ENCODE results near the gene CCNI. TPM values are rescaled to one million over a fixed set of nuclear protein-coding genes. Genes with fewer than 3 reads are reported as not detected.

CCNI gene
- total RNA-seq, 1 experiment from 2014 or later = 208 TPM

DNA sequence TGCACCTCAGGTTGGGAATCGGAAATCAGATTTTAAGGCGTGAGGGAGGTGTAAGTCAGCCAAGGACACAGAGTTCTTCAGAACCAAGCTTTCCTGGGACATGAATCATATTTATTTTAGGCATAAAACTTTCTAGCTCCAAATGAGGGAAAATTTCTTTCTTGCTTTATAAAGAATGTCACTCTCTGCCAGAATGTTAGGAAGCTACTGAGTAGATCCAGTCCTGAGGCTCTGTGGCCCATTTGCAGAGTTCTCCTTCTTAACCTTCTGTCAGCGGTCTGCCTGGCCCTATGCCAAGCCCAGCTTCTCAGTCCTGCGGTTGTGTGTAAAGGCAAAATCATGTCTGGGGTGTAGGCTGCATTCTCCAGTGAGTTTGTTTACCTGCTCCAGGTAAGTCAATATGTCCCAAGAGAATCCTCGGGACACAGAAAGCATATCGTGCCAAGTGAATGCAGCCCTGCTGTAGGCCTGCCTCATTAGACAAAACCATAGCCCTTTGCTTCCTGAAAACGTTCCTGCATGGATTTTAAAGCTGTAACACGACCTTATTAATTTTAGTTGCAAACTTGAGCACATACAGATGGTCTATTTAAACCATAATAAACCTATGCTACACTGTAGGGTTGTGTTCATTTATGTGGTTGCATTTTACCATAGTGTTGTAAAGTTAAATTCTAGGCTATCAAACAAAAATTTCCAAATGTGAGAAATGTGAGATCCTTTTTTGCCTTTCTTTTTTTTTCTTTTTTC is 29.2 kb upstream of the CCNI start:
- intact Hi-C loops (cut with micrococcal nuclease) = no loop called here
- no peaks in the 10 kb centered on the region for H3K36me3 ChIP-seq (ENCODE audit: control insufficient read depth in 1 of 2, insufficient read depth in 2 of 2, low read length in 2 of 2)
- H3K9me3 ChIP-seq (ENCODE audit: control insufficient read depth in 1 of 2, insufficient read depth in 1 of 2, low read depth in 1 of 2, low read length in 2 of 2) = no peaks in the 10 kb centered on the region
- H3K4me1 ChIP-seq (ENCODE audit: control insufficient read depth in 1 of 2, insufficient read depth in 2 of 2, low read length in 2 of 2) = no peaks in the 10 kb centered on the region
- H3K9ac ChIP-seq (ENCODE audit: low read length) = no peak overlapping the region
- no peak overlapping the region for H3K27ac ChIP-seq (ENCODE audit: low read depth, low read length)
- RAD21 ChIA-PET (ENCODE audit: low non-redundant PET in 1 of 2, low total read pairs in 2 of 2, uncharacterized antibody in 2 of 2, unreplicated experiment in 2 of 2) = no interaction called here
- no peak overlapping the region for H3K4me3 ChIP-seq (replicated peaks in 1 of 2; ENCODE audit: low read depth in 1 of 2, low read length in 2 of 2)
- ATAC-seq (no peak), DNase-seq (ENCODE audit: low read depth, low spot score) (no peak)
- H3K27me3 ChIP-seq (ENCODE audit: insufficient read depth, low read length) = no peaks in the 10 kb centered on the region
- H4K20me1 ChIP-seq (ENCODE audit: insufficient read depth) = no peaks in the 10 kb centered on the region
- H2AFZ ChIP-seq (ENCODE audit: low read depth, low read length, poor library complexity, severe bottlenecking) = no peak overlapping the region
- POLR2A ChIA-PET = no interaction called here
- CTCF ChIA-PET = interaction anchor here (2.2 kb wide), 1 partner anchor 10 kb away, joined by 9 read pairs; no protein-coding TSS in a partner anchor
- no peaks in the 10 kb centered on the region for H3K79me2 ChIP-seq (ENCODE audit: insufficient read depth, low read length)
- TF ChIP-seq ZNF274 (IDR thresholded peaks at IDR 0.05; ENCODE audit: low read depth, low read length) = no peak
- TF ChIP-seq SRF (IDR thresholded peaks at IDR 0.05; ENCODE audit: low read depth) = no peak
- TF ChIP-seq ZFX (IDR thresholded peaks at IDR 0.05) = no peak
- TF ChIP-seq, protein P1, sequence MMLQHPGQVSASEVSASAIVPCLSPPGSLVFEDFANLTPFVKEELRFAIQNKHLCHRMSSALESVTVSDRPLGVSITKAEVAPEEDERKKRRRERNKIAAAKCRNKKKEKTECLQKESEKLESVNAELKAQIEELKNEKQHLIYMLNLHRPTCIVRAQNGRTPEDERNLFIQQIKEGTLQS (IDR thresholded peaks at IDR 0.05) = no peak
- no peak for TF ChIP-seq EZH2 (IDR thresholded peaks at IDR 0.05)
- no peak for TF ChIP-seq EGR1 (IDR thresholded peaks at IDR 0.05; ENCODE audit: low read depth)
- no peak for TF ChIP-seq SIN3A (IDR thresholded peaks at IDR 0.05; ENCODE audit: low read depth)
- TF ChIP-seq FOSL1 (IDR thresholded peaks at IDR 0.05; ENCODE audit: low read depth) = no peak
- TF ChIP-seq RAD21 (IDR thresholded peaks at IDR 0.05; ENCODE audit: low read depth) = no peak
- TF ChIP-seq, protein P2, sequence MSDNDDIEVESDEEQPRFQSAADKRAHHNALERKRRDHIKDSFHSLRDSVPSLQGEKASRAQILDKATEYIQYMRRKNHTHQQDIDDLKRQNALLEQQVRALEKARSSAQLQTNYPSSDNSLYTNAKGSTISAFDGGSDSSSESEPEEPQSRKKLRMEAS (IDR thresholded peaks at IDR 0.05) = no peak
- TF ChIP-seq EZH2phosphoT487 (IDR thresholded peaks at IDR 0.05; ENCODE audit: borderline replicate concordance) = no peak
- TF ChIP-seq, protein P3, sequence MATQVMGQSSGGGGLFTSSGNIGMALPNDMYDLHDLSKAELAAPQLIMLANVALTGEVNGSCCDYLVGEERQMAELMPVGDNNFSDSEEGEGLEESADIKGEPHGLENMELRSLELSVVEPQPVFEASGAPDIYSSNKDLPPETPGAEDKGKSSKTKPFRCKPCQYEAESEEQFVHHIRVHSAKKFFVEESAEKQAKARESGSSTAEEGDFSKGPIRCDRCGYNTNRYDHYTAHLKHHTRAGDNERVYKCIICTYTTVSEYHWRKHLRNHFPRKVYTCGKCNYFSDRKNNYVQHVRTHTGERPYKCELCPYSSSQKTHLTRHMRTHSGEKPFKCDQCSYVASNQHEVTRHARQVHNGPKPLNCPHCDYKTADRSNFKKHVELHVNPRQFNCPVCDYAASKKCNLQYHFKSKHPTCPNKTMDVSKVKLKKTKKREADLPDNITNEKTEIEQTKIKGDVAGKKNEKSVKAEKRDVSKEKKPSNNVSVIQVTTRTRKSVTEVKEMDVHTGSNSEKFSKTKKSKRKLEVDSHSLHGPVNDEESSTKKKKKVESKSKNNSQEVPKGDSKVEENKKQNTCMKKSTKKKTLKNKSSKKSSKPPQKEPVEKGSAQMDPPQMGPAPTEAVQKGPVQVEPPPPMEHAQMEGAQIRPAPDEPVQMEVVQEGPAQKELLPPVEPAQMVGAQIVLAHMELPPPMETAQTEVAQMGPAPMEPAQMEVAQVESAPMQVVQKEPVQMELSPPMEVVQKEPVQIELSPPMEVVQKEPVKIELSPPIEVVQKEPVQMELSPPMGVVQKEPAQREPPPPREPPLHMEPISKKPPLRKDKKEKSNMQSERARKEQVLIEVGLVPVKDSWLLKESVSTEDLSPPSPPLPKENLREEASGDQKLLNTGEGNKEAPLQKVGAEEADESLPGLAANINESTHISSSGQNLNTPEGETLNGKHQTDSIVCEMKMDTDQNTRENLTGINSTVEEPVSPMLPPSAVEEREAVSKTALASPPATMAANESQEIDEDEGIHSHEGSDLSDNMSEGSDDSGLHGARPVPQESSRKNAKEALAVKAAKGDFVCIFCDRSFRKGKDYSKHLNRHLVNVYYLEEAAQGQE (IDR thresholded peaks at IDR 0.05; ENCODE audit: low read depth) = no peak
- no TSS peak for BruUV-seq (replicated peaks)
- H3K9me2 ChIP-seq (ENCODE audit: insufficient read depth) = no peaks in the 10 kb centered on the region
- H3K4me2 ChIP-seq (ENCODE audit: low read length) = no peak overlapping the region
